Body of pancreas (tissue), 4 donors: ENCODE measurements around the gene PCOLCE2.

ENCODE experiments used
- POLR2A ChIP-seq, 3 donors: fragments of 450-650 bp; IDR thresholded peaks; one replicate each; pipeline ENCODE4 v1.6.1; 2016; ENCODE audit warnings: antibody characterized with exemption in 3 of 3, mild to moderate bottlenecking in 2 of 3
- TF ChIP-seq, protein P1 (sequence below), 7 experiments: fragments of 450-650 bp in 4 of 7; fragments of 200-600 bp in 3 of 7; sonication (generic) in 3 of 7; IDR thresholded peaks; one replicate each; pipeline ENCODE4 v1.5.1; 2016 to 2019; ENCODE audit warnings: antibody characterized with exemption in 7 of 7

DNA sequence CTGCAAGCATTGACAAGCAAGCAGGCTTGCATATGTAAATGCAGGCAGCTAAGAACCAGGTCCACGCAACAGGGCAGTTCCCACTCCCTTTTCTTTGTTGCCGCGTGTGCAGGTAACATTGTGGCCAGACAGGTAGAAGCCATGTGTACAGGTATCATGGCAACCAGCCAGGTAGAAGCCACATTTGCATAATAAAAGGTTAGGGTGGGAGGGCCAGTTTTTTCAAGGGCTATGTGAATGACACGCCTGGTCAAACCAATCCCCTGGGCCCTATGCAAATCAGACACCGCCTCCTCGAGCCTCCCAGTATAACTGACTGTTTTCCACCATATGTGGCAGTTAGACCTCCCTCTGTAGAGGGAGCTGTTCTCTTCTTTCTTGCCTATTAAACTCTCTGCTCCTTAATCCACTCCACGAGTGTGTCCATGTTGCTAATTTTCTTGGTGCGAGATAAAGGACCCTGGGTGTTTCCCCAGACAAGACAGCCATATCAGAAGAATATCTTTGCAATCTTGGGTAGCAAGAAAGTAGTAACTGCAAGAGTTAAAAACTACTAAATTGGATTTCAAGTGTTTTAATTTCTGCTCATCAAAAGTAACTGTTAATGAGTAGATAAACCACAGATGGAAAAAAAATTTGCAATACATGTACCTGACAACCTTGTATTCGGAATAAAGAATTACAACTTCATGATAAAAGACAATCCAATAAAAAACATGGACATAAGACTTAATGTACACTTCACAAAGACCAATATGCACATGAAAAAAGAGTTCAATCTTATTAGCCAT, 21.8 kb downstream of the PCOLCE2 start:
- TF ChIP-seq, protein P1, sequence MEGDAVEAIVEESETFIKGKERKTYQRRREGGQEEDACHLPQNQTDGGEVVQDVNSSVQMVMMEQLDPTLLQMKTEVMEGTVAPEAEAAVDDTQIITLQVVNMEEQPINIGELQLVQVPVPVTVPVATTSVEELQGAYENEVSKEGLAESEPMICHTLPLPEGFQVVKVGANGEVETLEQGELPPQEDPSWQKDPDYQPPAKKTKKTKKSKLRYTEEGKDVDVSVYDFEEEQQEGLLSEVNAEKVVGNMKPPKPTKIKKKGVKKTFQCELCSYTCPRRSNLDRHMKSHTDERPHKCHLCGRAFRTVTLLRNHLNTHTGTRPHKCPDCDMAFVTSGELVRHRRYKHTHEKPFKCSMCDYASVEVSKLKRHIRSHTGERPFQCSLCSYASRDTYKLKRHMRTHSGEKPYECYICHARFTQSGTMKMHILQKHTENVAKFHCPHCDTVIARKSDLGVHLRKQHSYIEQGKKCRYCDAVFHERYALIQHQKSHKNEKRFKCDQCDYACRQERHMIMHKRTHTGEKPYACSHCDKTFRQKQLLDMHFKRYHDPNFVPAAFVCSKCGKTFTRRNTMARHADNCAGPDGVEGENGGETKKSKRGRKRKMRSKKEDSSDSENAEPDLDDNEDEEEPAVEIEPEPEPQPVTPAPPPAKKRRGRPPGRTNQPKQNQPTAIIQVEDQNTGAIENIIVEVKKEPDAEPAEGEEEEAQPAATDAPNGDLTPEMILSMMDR (IDR thresholded peaks at IDR 0.05) = peak in 1 of 7 experiments; percentile 14
- TF ChIP-seq POLR2A (IDR thresholded peaks at IDR 0.05) = no peak
